Keratinocyte (primary cell): ENCODE measurements around the gene SLC39A11. TPM values are rescaled to one million over a fixed set of nuclear protein-coding genes. Genes with fewer than 3 reads are reported as not detected.

ENCODE experiments used
- DNase-seq: peaks from one replicate; pipeline ENCODE4 v3.0.0-alpha.2; 2011; ENCODE audit warnings: low read depth, missing footprints, low spot score
- FAIRE-seq: peaks from 2 replicates; lab custom pipeline; 2011; peaks lifted over from hg19 to GRCh38; lab: Jason Lieb, UNC
- H2AFZ ChIP-seq: 2 replicates; pipeline ENCODE4 v1.6.0; 2012; ENCODE audit warnings: low read length, control low read depth, inconsistent platforms; ENCODE audit not compliant: control insufficient read depth
- H3K27ac ChIP-seq: 2 replicates; pipeline ENCODE4 v1.5.1; 2011; ENCODE audit warnings: low read length; ENCODE audit not compliant: control insufficient read depth, insufficient read depth
- H3K27me3 ChIP-seq: 3 replicates; pipeline ENCODE4 v1.6.0; 2011; ENCODE audit warnings: low read length; ENCODE audit not compliant: control insufficient read depth, insufficient read depth; ENCODE audit errors: extremely low read depth
- H3K36me3 ChIP-seq, 2 experiments: 2 replicates in 1 of 2; 3 replicates in 1 of 2; pipeline ENCODE4 v1.5.1; 2011; ENCODE audit warnings: low read length in 2 of 2, mild to moderate bottlenecking in 1 of 2; ENCODE audit not compliant: control insufficient read depth in 2 of 2, insufficient read depth in 2 of 2; ENCODE audit errors: extremely low read depth in 1 of 2
- H3K4me1 ChIP-seq: 3 replicates; pipeline ENCODE4 v1.5.1; 2011; ENCODE audit warnings: low read length; ENCODE audit not compliant: control insufficient read depth, insufficient read depth; ENCODE audit errors: extremely low read depth
- H3K4me2 ChIP-seq: 3 replicates; pipeline ENCODE4 v1.6.0; 2011; ENCODE audit warnings: low read depth, low read length; ENCODE audit not compliant: control insufficient read depth, insufficient read depth; ENCODE audit errors: extremely low read depth
- H3K4me3 ChIP-seq, 3 experiments: fragments of 200-600 bp in 1 of 3; sonication (generic) in 1 of 3; 2 replicates in 2 of 3; 3 replicates in 1 of 3; pipeline ENCODE4 v1.5.1; 2011 to 2016; ENCODE audit warnings: low read length in 3 of 3, mild to moderate bottlenecking in 3 of 3, control low read depth in 2 of 3, inconsistent platforms in 1 of 3, low read depth in 1 of 3, mixed read lengths in 1 of 3, mixed run types in 1 of 3, moderate library complexity in 1 of 3; ENCODE audit not compliant: control insufficient read depth in 2 of 3, insufficient read depth in 2 of 3; ENCODE audit errors: extremely low read depth in 1 of 3
- H3K79me2 ChIP-seq: 2 replicates; pipeline ENCODE4 v1.6.0; 2012; ENCODE audit warnings: low read length; ENCODE audit not compliant: control insufficient read depth, insufficient read depth
- H3K9ac ChIP-seq: 3 replicates; pipeline ENCODE4 v1.6.0; 2011; ENCODE audit warnings: low read length; ENCODE audit not compliant: control insufficient read depth, insufficient read depth; ENCODE audit errors: extremely low read depth
- H3K9me1 ChIP-seq: 3 replicates; pipeline ENCODE4 v1.6.0; 2011; ENCODE audit warnings: low read length; ENCODE audit not compliant: control insufficient read depth, insufficient read depth; ENCODE audit errors: extremely low read depth
- H3K9me3 ChIP-seq: 2 replicates; pipeline ENCODE4 v1.5.1; 2012; ENCODE audit warnings: low read depth, low read length; ENCODE audit not compliant: control insufficient read depth
- H4K20me1 ChIP-seq: 3 replicates; pipeline ENCODE4 v1.6.0; 2011; ENCODE audit warnings: low read length; ENCODE audit not compliant: control insufficient read depth, insufficient read depth; ENCODE audit errors: extremely low read depth
- EZH2 ChIP-seq: IDR thresholded peaks from one replicate; pipeline ENCODE4 v1.6.1; 2012; ENCODE audit warnings: inconsistent platforms, mild to moderate bottlenecking, low read length, moderate library complexity
- dilution Hi-C: fragments of 300-500 bp; cut with MboI; formaldehyde crosslinking; loops from one replicate; pipeline ENCODE4 v1.7.0; 2020; ENCODE audit warnings: low sequenced_read_pairs; ENCODE audit not compliant: extremely low pct_ligation_motif_present
- polyA plus RNA-seq, 5 experiments: library from polyadenylated mRNA; depleted of rRNA in 3 of 5; stranded (reverse) in 3 of 5; stranded (forward) in 1 of 5; unstranded in 1 of 5; fragments of >200 nt; gene quantifications; 1 replicate in 1 of 5; 2 replicates in 3 of 5; 3 replicates in 1 of 5; pipeline versions ENCODE4 v1.2.1 to v1.2.3, GENCODE V29; 2011 to 2012; ENCODE audit warnings: missing spikeins in 2 of 5, low read depth in 1 of 5, low replicate concordance in 1 of 5
- small RNA-seq, 3 experiments: library from RNA; depleted of rRNA; stranded (forward); fragments of <200 nt; gene quantifications; one replicate each; pipeline ENCODE3, GENCODE V24; 2012; ENCODE audit warnings: low read depth in 3 of 3, low replicate concordance in 1 of 3; ENCODE audit not compliant: insufficient read length in 3 of 3
- TF ChIP-seq, protein P1 (sequence below), 3 experiments: IDR thresholded peaks in 1 of 3; conservative IDR thresholded peaks in 1 of 3; optimal IDR thresholded peaks in 1 of 3; 2 replicates in 2 of 3; 3 replicates in 1 of 3; pipeline versions ENCODE3 to v1.5.1; 2011; ENCODE audit warnings: low read length in 3 of 3, mild to moderate bottlenecking in 3 of 3, moderate library complexity in 2 of 3, control low read depth in 1 of 3, inconsistent platforms in 1 of 3; ENCODE audit not compliant: insufficient read depth in 2 of 3; ENCODE audit errors: extremely low read depth in 1 of 3

The SLC39A11 gene
- polyA plus RNA-seq, 1 donor (not counting 4 experiments of a cell fraction or from before 2014, with no cell fraction given): 11.5 TPM

DNA sequence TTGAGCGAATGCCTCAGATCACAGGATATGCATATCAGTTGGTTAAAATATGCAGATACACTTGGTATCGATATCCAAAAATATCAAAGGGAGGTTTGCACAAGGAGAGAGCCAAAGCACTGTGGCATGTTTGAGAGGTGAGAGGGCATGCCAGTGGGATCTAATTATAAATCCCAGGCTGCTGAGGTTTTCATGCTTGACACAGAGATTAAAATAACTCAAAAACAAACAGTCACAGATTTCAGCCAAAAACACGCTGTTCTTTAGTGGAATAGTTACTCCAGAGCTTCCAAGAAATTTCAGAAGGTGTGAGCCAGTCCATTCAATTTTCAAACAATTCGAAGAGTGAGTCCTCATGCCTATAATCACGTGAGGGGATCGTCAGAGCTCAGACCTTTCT, 493.8 kb downstream of the SLC39A11 start:
- Histone ChIP-seq H3K4me1 (peaks cover 26% of the 10 kb centered on the region), H3K27me3 (no peaks in the 10 kb centered on the region), H3K27ac (no peak overlapping the region), H3K79me2 (no peaks in the 10 kb centered on the region), H3K36me3 (no peaks in the 10 kb centered on the region), H3K9me3 (no peaks in the 10 kb centered on the region), H3K9me1 (no peaks in the 10 kb centered on the region), H3K4me3 (no peak overlapping the region), H4K20me1 (no peaks in the 10 kb centered on the region), H2AFZ (no peak overlapping the region), H3K4me2 (no peak overlapping the region), H3K9ac (no peak overlapping the region)
- no peak for DNase-seq
- FAIRE-seq: no peak
- TF ChIP-seq, protein P1, sequence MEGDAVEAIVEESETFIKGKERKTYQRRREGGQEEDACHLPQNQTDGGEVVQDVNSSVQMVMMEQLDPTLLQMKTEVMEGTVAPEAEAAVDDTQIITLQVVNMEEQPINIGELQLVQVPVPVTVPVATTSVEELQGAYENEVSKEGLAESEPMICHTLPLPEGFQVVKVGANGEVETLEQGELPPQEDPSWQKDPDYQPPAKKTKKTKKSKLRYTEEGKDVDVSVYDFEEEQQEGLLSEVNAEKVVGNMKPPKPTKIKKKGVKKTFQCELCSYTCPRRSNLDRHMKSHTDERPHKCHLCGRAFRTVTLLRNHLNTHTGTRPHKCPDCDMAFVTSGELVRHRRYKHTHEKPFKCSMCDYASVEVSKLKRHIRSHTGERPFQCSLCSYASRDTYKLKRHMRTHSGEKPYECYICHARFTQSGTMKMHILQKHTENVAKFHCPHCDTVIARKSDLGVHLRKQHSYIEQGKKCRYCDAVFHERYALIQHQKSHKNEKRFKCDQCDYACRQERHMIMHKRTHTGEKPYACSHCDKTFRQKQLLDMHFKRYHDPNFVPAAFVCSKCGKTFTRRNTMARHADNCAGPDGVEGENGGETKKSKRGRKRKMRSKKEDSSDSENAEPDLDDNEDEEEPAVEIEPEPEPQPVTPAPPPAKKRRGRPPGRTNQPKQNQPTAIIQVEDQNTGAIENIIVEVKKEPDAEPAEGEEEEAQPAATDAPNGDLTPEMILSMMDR (optimal IDR thresholded peaks at IDR 0.05 in 1 of 3, IDR thresholded peaks at IDR 0.05 in 1 of 3, conservative IDR thresholded peaks at IDR 0.05 in 1 of 3; ENCODE audit: extremely low read depth in 1 of 3, insufficient read depth in 2 of 3, low read length in 3 of 3): no peak
- no peak for TF ChIP-seq EZH2
- dilution Hi-C loops: no loop called here

DNA sequence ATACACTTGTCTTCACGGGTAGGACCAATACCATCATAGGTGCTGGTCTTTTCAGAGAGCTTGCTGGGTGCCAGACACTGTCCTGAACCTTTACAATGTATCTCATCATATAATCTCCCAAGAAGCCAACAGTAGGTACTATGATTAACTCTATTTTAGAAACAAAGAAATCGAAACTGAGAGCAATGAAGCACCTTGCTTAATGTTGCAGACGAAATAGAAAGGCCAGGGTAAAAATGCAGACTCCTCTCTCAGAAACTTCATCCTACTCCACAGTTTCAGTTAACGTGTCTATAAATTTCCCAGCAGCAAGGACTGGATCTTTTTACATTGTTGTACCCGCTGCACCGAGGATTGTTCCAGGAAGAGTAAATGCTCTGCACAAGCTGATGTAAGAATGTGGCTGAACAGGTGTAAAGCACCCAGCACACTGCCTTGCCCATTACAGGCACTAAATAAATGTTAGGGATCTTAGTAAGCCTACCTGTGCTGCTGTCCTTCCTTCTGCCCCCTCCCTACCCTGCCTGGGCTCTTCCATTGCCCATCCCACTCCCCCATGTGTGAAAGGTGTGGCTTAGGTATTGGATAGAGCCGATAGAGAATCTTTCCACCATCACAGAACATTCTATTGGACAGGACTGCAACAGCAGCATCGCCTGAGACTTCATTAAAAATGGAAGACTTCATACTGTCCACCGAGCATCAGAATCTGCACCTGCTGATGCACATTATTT, 495.0 kb downstream of the SLC39A11 start:
- FAIRE-seq (no peak), DNase-seq (no peak)
- Histone ChIP-seq H3K9me1 (no peaks in the 10 kb centered on the region), H3K4me3 (no peak overlapping the region), H3K4me1 (peaks cover 17% of the 10 kb centered on the region), H3K79me2 (peaks cover under 1% of the 10 kb centered on the region), H3K27ac (no peak overlapping the region), H3K9me3 (no peaks in the 10 kb centered on the region), H3K36me3 (no peaks in the 10 kb centered on the region), H3K27me3 (no peaks in the 10 kb centered on the region), H3K9ac (no peak overlapping the region), H2AFZ (no peak overlapping the region), H4K20me1 (no peaks in the 10 kb centered on the region), H3K4me2 (no peak overlapping the region)
- dilution Hi-C loops: no loop called here
- no peak for TF ChIP-seq EZH2

Small RNAs within 50 kb of the gene (small RNA-seq; reads per million reads assigned to genes)
- gene RF00422: 0 reads per million in 3 experiments

Other genes starting within 250 kb of the SLC39A11 start
- not detected in 3 replicates for gene SSTR2, start 72.3 kb upstream of the SLC39A11 start, polyA plus RNA-seq
- gene COG1, start 100.4 kb upstream of the SLC39A11 start, polyA plus RNA-seq: 16.4 to 18.4 TPM (median 16.7 TPM) in 3 replicates
- gene CPSF4L, start 169.2 kb upstream of the SLC39A11 start, polyA plus RNA-seq: not detected in 3 replicates
- gene CDC42EP4, start 219.3 kb upstream of the SLC39A11 start, polyA plus RNA-seq: 5.9 to 11.1 TPM (median 9.4 TPM) in 3 replicates